ENCODE measurements around the gene ZCWPW2. TPM values are rescaled to one million over a fixed set of nuclear protein-coding genes. Genes with fewer than 3 reads are reported as not detected.
A peak's percentile ranks its signal among the peaks of the same experiment; 100 is the strongest.

Gene ZCWPW2
- total and polyA plus RNA-seq, 9 of the 15 experiments (the other 6 are each of a cell fraction or from before 2014, with no cell fraction given), result 0.10 to 0.77 (median 0.44) TPM

DNA sequence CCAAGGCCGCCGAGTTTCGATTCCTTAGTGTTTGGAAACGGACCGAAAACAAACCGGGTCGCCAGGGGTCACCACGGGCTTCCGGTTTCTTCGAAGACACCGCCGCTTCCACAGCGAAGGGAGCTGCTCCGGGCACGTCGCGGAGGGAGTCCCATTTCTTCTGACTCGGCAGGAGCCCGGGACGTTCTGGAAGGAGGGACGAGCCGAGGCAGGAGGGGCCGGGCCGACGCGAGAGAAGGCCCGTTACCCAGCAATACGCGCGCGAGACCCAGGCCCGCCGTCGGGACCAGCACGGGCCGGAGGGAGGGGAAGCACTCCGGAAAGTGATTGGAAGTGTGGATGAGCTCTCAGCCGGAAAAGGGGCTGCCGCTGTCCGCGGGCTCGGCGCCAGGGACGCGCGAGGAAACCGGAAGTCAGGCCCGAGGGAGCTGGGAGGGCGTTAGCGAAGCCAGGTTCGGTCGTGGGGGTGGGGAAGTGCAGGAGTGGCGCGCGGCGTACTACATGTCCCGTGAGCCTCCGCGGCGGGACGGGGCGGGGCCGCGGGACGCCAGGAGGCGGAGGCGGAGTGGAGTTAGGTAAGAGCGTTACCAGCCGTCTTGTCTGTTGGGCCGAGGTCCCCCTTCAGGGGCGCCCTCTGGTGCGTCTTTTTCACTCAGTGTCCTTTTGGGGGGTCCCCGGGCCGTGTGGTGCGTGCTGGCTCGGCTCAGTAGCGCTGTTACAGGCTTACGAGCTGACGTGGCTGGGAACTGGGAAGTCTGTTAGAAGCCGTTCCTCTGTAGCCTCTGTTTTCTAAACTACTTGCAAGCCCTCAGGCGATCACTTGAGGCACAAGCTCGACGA, at the start of gene ZCWPW2, which contains the start of gene AZI2 (continued):
- no peak for TF ChIP-seq ZNF324 (CRISPR knock-in tag; IDR thresholded peaks at IDR 0.05)
- no peak for TF ChIP-seq SNRNP70 (optimal IDR thresholded peaks at IDR 0.05; ENCODE audit: low read depth, low read length)
- no peak for TF ChIP-seq SREBF2 (CRISPR knock-in tag; IDR thresholded peaks at IDR 0.05)
- TF ChIP-seq, protein P1, sequence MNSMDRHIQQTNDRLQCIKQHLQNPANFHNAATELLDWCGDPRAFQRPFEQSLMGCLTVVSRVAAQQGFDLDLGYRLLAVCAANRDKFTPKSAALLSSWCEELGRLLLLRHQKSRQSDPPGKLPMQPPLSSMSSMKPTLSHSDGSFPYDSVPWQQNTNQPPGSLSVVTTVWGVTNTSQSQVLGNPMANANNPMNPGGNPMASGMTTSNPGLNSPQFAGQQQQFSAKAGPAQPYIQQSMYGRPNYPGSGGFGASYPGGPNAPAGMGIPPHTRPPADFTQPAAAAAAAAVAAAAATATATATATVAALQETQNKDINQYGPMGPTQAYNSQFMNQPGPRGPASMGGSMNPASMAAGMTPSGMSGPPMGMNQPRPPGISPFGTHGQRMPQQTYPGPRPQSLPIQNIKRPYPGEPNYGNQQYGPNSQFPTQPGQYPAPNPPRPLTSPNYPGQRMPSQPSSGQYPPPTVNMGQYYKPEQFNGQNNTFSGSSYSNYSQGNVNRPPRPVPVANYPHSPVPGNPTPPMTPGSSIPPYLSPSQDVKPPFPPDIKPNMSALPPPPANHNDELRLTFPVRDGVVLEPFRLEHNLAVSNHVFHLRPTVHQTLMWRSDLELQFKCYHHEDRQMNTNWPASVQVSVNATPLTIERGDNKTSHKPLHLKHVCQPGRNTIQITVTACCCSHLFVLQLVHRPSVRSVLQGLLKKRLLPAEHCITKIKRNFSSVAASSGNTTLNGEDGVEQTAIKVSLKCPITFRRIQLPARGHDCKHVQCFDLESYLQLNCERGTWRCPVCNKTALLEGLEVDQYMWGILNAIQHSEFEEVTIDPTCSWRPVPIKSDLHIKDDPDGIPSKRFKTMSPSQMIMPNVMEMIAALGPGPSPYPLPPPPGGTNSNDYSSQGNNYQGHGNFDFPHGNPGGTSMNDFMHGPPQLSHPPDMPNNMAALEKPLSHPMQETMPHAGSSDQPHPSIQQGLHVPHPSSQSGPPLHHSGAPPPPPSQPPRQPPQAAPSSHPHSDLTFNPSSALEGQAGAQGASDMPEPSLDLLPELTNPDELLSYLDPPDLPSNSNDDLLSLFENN (IDR thresholded peaks at IDR 0.05; ENCODE audit: low read depth in 2 of 2, low read length in 2 of 2), result peak in 1 of 2 experiments; percentile 28; a peak in 1 of 4 replicates
- no peak for TF ChIP-seq ZEB2 (IDR thresholded peaks at IDR 0.05)
- 0 out of 2 replicates have a peak, but pooled peaks have one; percentile 69 for TF ChIP-seq RFX7 (CRISPR knock-in tag; IDR thresholded peaks at IDR 0.05)
- peak; percentile 46; the same call in 1 of the 2 replicates for TF ChIP-seq NR2C2 (CRISPR knock-in tag; IDR thresholded peaks at IDR 0.05)
- peak; percentile 98 for TF ChIP-seq NR2C2 (tag; IDR thresholded peaks at IDR 0.05)
- TF ChIP-seq, protein P2, sequence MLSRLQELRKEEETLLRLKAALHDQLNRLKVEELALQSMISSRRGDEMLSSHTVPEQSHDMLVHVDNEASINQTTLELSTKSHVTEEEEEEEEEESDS (CRISPR knock-in tag; IDR thresholded peaks at IDR 0.05), result no peak
- no peak for TF ChIP-seq MYBL2 (IDR thresholded peaks at IDR 0.05; ENCODE audit: low read depth)
- TF ChIP-seq MYBL2 (CRISPR knock-in tag; IDR thresholded peaks at IDR 0.05; ENCODE audit: borderline replicate concordance), result no peak
- TF ChIP-seq, protein P3, sequence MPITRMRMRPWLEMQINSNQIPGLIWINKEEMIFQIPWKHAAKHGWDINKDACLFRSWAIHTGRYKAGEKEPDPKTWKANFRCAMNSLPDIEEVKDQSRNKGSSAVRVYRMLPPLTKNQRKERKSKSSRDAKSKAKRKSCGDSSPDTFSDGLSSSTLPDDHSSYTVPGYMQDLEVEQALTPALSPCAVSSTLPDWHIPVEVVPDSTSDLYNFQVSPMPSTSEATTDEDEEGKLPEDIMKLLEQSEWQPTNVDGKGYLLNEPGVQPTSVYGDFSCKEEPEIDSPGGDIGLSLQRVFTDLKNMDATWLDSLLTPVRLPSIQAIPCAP (CRISPR knock-in tag; IDR thresholded peaks at IDR 0.05; ENCODE audit: borderline replicate concordance), result no peak
- peak in 1 of 2 experiments; percentile 10; a peak in 1 of 3 replicates for TF ChIP-seq CBX3 (IDR thresholded peaks at IDR 0.05; ENCODE audit: borderline replicate concordance in 1 of 2, low read length in 2 of 2)
- TF ChIP-seq HDAC6 (IDR thresholded peaks at IDR 0.05; ENCODE audit: low read depth, low read length), result no peak
- TF ChIP-seq, protein P4, sequence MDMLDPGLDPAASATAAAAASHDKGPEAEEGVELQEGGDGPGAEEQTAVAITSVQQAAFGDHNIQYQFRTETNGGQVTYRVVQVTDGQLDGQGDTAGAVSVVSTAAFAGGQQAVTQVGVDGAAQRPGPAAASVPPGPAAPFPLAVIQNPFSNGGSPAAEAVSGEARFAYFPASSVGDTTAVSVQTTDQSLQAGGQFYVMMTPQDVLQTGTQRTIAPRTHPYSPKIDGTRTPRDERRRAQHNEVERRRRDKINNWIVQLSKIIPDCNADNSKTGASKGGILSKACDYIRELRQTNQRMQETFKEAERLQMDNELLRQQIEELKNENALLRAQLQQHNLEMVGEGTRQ (CRISPR knock-in tag; IDR thresholded peaks at IDR 0.05), result no peak
- no peak for TF ChIP-seq CSDE1 (IDR thresholded peaks at IDR 0.05)
- peak; percentile 94 for TF ChIP-seq TAF7 (tag; IDR thresholded peaks at IDR 0.05)
- peak; percentile 50; the same call in 1 of the 2 replicates for TF ChIP-seq NR4A1 (CRISPR knock-in tag; IDR thresholded peaks at IDR 0.05)
- TF ChIP-seq NR4A1 (tag; IDR thresholded peaks at IDR 0.05), result peak; percentile 33; the same call in 1 of the 2 replicates
- peak; percentile 73 for TF ChIP-seq RBM22 (IDR thresholded peaks at IDR 0.05; ENCODE audit: low read depth, low read length, poor library complexity, severe bottlenecking)
- no peak for TF ChIP-seq SMAD2 (IDR thresholded peaks at IDR 0.05; ENCODE audit: low read depth, low read length)
- peak; percentile 77; the same call in 1 of the 2 replicates for TF ChIP-seq OTX1 (CRISPR knock-in tag; IDR thresholded peaks at IDR 0.05)
- TF ChIP-seq SP1 (CRISPR knock-in tag; IDR thresholded peaks at IDR 0.05), result peak; percentile 96
- TF ChIP-seq ZNF282 (CRISPR knock-in tag; IDR thresholded peaks at IDR 0.05), result no peak
- no peak for TF ChIP-seq PHB (CRISPR knock-in tag; IDR thresholded peaks at IDR 0.05)
